ENCODE data around the gene VCL. TPM values are rescaled to one million over a fixed set of nuclear protein-coding genes. Genes with fewer than 3 reads are reported as not detected.
A peak's percentile ranks its signal among the peaks of the same experiment; 100 is the strongest.

VCL gene
- total and polyA plus RNA-seq, 4 donors, result 4.3 to 37.8 (median 17.3) TPM

- peaks cover 6 to 18% (median 10%) of the 10 kb centered on the region in 4 donors for H3K4me1 ChIP-seq (ENCODE audit: control insufficient read depth in 4 of 4, insufficient read depth in 4 of 4, low read length in 3 of 4)
- 76% methylated on average over 1 of the region's 1 CpG for WGBS
- no peak overlapping the region for H3K9ac ChIP-seq (ENCODE audit: low read depth in 1 of 2, low read length in 2 of 2)
- TF ChIP-seq REST (IDR thresholded peaks at IDR 0.05), result no peak
- TF ChIP-seq JUND (IDR thresholded peaks at IDR 0.05), result no peak
- TF ChIP-seq GABPA (IDR thresholded peaks at IDR 0.05 in 1 of 2, conservative IDR thresholded peaks at IDR 0.05 in 1 of 2), result no peak
- no peak for TF ChIP-seq RXRA (IDR thresholded peaks at IDR 0.05)
- TF ChIP-seq NR2F2 (IDR thresholded peaks at IDR 0.05), result no peak
- TF ChIP-seq FOXA2 (IDR thresholded peaks at IDR 0.05), result no peak
- no peak for TF ChIP-seq HNF4G (IDR thresholded peaks at IDR 0.05)
- no peak for TF ChIP-seq TAF1 (conservative IDR thresholded peaks at IDR 0.05)
- no peak for TF ChIP-seq SP1 (IDR thresholded peaks at IDR 0.05)
- no peak for TF ChIP-seq CTCF (IDR thresholded peaks at IDR 0.05; ENCODE audit: low read depth, low read length, missing input control)
- no peak for TF ChIP-seq EGR1 (IDR thresholded peaks at IDR 0.05; ENCODE audit: low read depth in 2 of 2)
- no peak for TF ChIP-seq ZBTB33 (IDR thresholded peaks at IDR 0.05)
- TF ChIP-seq ATF3 (IDR thresholded peaks at IDR 0.05), result no peak
- no peaks in the 10 kb centered on the region for H3K27me3 ChIP-seq (ENCODE audit: control insufficient read depth in 4 of 4, insufficient read depth in 4 of 4, low read length in 3 of 4)
- no peak for DNase-seq (ENCODE audit: low spot score)
- H3K27ac ChIP-seq (ENCODE audit: low read depth in 1 of 2, low read length in 2 of 2), result no peak overlapping the region
- H3K36me3 ChIP-seq (ENCODE audit: control insufficient read depth in 4 of 4, insufficient read depth in 3 of 4, low read depth in 1 of 4, low read length in 3 of 4), result peaks cover 0 to 2% (median 0%) of the 10 kb centered on the region in 4 donors
- H3K9me3 ChIP-seq (ENCODE audit: control insufficient read depth in 4 of 4, low read length in 3 of 4), result no peaks in the 10 kb centered on the region
- H3K4me3 ChIP-seq (ENCODE audit: low read depth in 1 of 3, low read length in 3 of 3), result no peak overlapping the region
These were observed 52.0 kb downstream of the VCL start for GRCh38 chr10:74049955-74050354.

- Histone ChIP-seq H3K27me3 (ENCODE audit: control insufficient read depth in 4 of 4, insufficient read depth in 4 of 4, low read length in 3 of 4) (no peaks in the 10 kb centered on the region), H3K4me1 (ENCODE audit: control insufficient read depth in 4 of 4, insufficient read depth in 4 of 4, low read length in 3 of 4) (peaks cover 6 to 18% (median 10%) of the 10 kb centered on the region in 4 donors), H3K36me3 (ENCODE audit: control insufficient read depth in 4 of 4, insufficient read depth in 3 of 4, low read depth in 1 of 4, low read length in 3 of 4) (peaks cover 0 to 2% (median 0%) of the 10 kb centered on the region in 4 donors), H3K9me3 (ENCODE audit: control insufficient read depth in 4 of 4, low read length in 3 of 4) (no peaks in the 10 kb centered on the region), H3K9ac (ENCODE audit: low read depth in 1 of 2, low read length in 2 of 2) (no peak overlapping the region), H3K4me3 (ENCODE audit: low read depth in 1 of 3, low read length in 3 of 3) (no peak overlapping the region), H3K27ac (ENCODE audit: low read depth in 1 of 2, low read length in 2 of 2) (no peak overlapping the region)
- TF ChIP-seq RXRA (IDR thresholded peaks at IDR 0.05) (peak; percentile 60 to 62), JUND (IDR thresholded peaks at IDR 0.05) (peak in 1 of 2 donors; percentile 57), MAX (IDR thresholded peaks at IDR 0.05) (no peak), CTCF (IDR thresholded peaks at IDR 0.05; ENCODE audit: low read depth, low read length, missing input control) (no peak), FOXA2 (IDR thresholded peaks at IDR 0.05) (no peak), GABPA (IDR thresholded peaks at IDR 0.05 in 1 of 2, conservative IDR thresholded peaks at IDR 0.05 in 1 of 2) (no peak), SP1 (IDR thresholded peaks at IDR 0.05) (peak; percentile 39), HNF4G (IDR thresholded peaks at IDR 0.05) (peak; percentile 71), REST (IDR thresholded peaks at IDR 0.05) (no peak), HNF4A (conservative IDR thresholded peaks at IDR 0.05) (peak; percentile 92), NR2F2 (IDR thresholded peaks at IDR 0.05) (peak; percentile 55), RAD21 (IDR thresholded peaks at IDR 0.05) (peak in 1 of 2 donors; percentile 21), YY1 (IDR thresholded peaks at IDR 0.05) (peak; percentile 30)
- DNase-seq (ENCODE audit: low spot score), result no peak
- 64% methylated on average over 1 of the region's 1 CpG for WGBS
These were observed 52.7 kb downstream of the VCL start for GRCh38 chr10:74050653-74051052.
